IPS DF 6.9 (cell line): ENCODE results near the gene CCDC88C.
"Not testable (repeated sequence)": the region's sequence is repeated elsewhere in the genome, so short reads cannot be mapped to it uniquely, and the experiment has no call there.

Experiments
- DNase-seq: peaks from one replicate; pipeline ENCODE4 v3.0.0-alpha.2; 2013; ENCODE audit warnings: low read depth, low spot score
- H3K27ac ChIP-seq: one replicate; pipeline ENCODE4 v1.5.1; 2013; ENCODE audit warnings: low read length, control low read depth
- H3K27me3 ChIP-seq: 2 replicates; pipeline ENCODE4 v1.6.1; 2013; ENCODE audit warnings: mild to moderate bottlenecking, low read length; ENCODE audit not compliant: control insufficient read depth, insufficient read depth
- H3K36me3 ChIP-seq: 2 replicates; pipeline ENCODE4 v1.6.1; 2013; ENCODE audit warnings: low read length; ENCODE audit not compliant: control insufficient read depth, insufficient read depth
- H3K4me1 ChIP-seq: 2 replicates; pipeline ENCODE4 v1.6.1; 2013; ENCODE audit warnings: low read length; ENCODE audit not compliant: control insufficient read depth, insufficient read depth
- H3K4me3 ChIP-seq: 2 replicates; pipeline ENCODE4 v1.5.1; 2013; ENCODE audit warnings: mild to moderate bottlenecking, low read length
- H3K9me3 ChIP-seq: 2 replicates; pipeline ENCODE4 v1.6.1; 2013; ENCODE audit warnings: low read length, inconsistent platforms; ENCODE audit not compliant: control insufficient read depth, insufficient read depth
- WGBS: extraction: QIAGEN DNeasy Blood & Tissue Kit; methylation state at CpG from one replicate; pipeline ENCODE4 v1.1.7; 2013; ENCODE audit warnings: mixed read lengths, missing lambda C conversion rate; ENCODE audit not compliant: insufficient read length, insufficient coverage; 5-methylcytosine and 5-hydroxymethylcytosine counted together

Gene CCDC88C

GRCh38 chr14:91439345-91439744, 21.7 kb upstream of the CCDC88C start:
- H3K9me3 ChIP-seq: peaks cover 8% of the 10 kb centered on the region
- WGBS: no CpG with 5 or more reads among the region's 1 CpG

GRCh38 chr14:91438845-91439244, 21.2 kb upstream of the CCDC88C start:
- peaks cover 8% of the 10 kb centered on the region for H3K9me3 ChIP-seq
- no peaks in the 10 kb centered on the region for H3K4me1 ChIP-seq

More at GRCh38 chr14:91439345-91439744, 21.7 kb upstream of the CCDC88C start:
- Histone ChIP-seq H3K4me1 (no peaks in the 10 kb centered on the region), H3K27ac (no peak overlapping the region), H3K27me3 (no peaks in the 10 kb centered on the region), H3K36me3 (no peaks in the 10 kb centered on the region), H3K4me3 (no peak overlapping the region)
- no peak for DNase-seq

GRCh38 chr14:91436266-91436665, 18.6 kb upstream of the CCDC88C start:
- not testable (repeated sequence) for H3K27me3 ChIP-seq, H3K36me3 ChIP-seq, DNase-seq, H3K4me1 ChIP-seq, H3K4me3 ChIP-seq, H3K27ac ChIP-seq, H3K9me3 ChIP-seq
- no CpG with 5 or more reads among the region's 16 CpGs for WGBS

More at GRCh38 chr14:91438845-91439244, 21.2 kb upstream of the CCDC88C start:
- H3K4me3 ChIP-seq: no peak overlapping the region
- H3K36me3 ChIP-seq: no peaks in the 10 kb centered on the region
- H3K27ac ChIP-seq: no peak overlapping the region
- DNase-seq: no peak
- no peaks in the 10 kb centered on the region for H3K27me3 ChIP-seq

- Histone ChIP-seq H3K36me3 (no peaks in the 10 kb centered on the region), H3K27me3 (no peaks in the 10 kb centered on the region), H3K4me1 (no peaks in the 10 kb centered on the region), H3K4me3 (no peak overlapping the region), H3K9me3 (no peaks in the 10 kb centered on the region), H3K27ac (no peak overlapping the region)
- WGBS: no CpG with 5 or more reads among the region's 3 CpGs
- DNase-seq: no peak
Measured at GRCh38 chr14:91429385-91429784, 11.8 kb upstream of the CCDC88C start.

- DNase-seq, H3K9me3 ChIP-seq, H3K36me3 ChIP-seq, H3K27me3 ChIP-seq, H3K4me3 ChIP-seq, H3K4me1 ChIP-seq, H3K27ac ChIP-seq: not testable (repeated sequence)
- no CpG with 5 or more reads among the region's 1 CpG for WGBS
Measured at GRCh38 chr14:91428931-91429330, 11.3 kb upstream of the CCDC88C start.

GRCh38 chr14:91425531-91425944, 7.9 kb upstream of the CCDC88C start:
- not testable (repeated sequence) for DNase-seq, H3K4me3 ChIP-seq, H3K36me3 ChIP-seq, H3K9me3 ChIP-seq, H3K27me3 ChIP-seq, H3K4me1 ChIP-seq, H3K27ac ChIP-seq
- no CpG with 5 or more reads among the region's 9 CpGs for WGBS

- no CpG with 5 or more reads among the region's 9 CpGs for WGBS
- Histone ChIP-seq H3K9me3 (no peaks in the 10 kb centered on the region), H3K36me3 (no peaks in the 10 kb centered on the region), H3K27ac (no peak overlapping the region), H3K4me1 (no peaks in the 10 kb centered on the region), H3K4me3 (no peak overlapping the region), H3K27me3 (no peaks in the 10 kb centered on the region)
- DNase-seq: no peak
Measured at GRCh38 chr14:91424813-91425530, 7.4 kb upstream of the CCDC88C start.

- H3K4me1 ChIP-seq: peaks cover 4% of the 10 kb centered on the region
- no peak overlapping the region for H3K4me3 ChIP-seq
- no CpG with 5 or more reads among the region's 2 CpGs for WGBS
- no peaks in the 10 kb centered on the region for H3K9me3 ChIP-seq
- no peak for DNase-seq
- no peaks in the 10 kb centered on the region for H3K36me3 ChIP-seq
- no peak overlapping the region for H3K27ac ChIP-seq
- no peaks in the 10 kb centered on the region for H3K27me3 ChIP-seq
Measured at GRCh38 chr14:91420686-91421085, 3.1 kb upstream of the CCDC88C start.

- Histone ChIP-seq H3K4me1 (peaks cover 5% of the 10 kb centered on the region), H3K4me3 (no peak overlapping the region), H3K36me3 (no peaks in the 10 kb centered on the region), H3K9me3 (no peaks in the 10 kb centered on the region), H3K27ac (no peak overlapping the region), H3K27me3 (no peaks in the 10 kb centered on the region)
- WGBS: no CpG with 5 or more reads among the region's 3 CpGs
- DNase-seq: no peak
Measured at GRCh38 chr14:91419451-91419850, 1.8 kb upstream of the CCDC88C start.

- no peak for DNase-seq
- Histone ChIP-seq H3K27ac (no peak overlapping the region), H3K4me1 (peaks cover 8% of the 10 kb centered on the region), H3K36me3 (no peaks in the 10 kb centered on the region), H3K4me3 (no peak overlapping the region), H3K9me3 (no peaks in the 10 kb centered on the region), H3K27me3 (no peaks in the 10 kb centered on the region)
- no CpG with 5 or more reads among the region's 12 CpGs for WGBS
Measured at GRCh38 chr14:91419044-91419397, 1.4 kb upstream of the CCDC88C start.

- no peak for DNase-seq
Measured at GRCh38 chr14:91418387-91419043, 895 bp upstream of the CCDC88C start.

More at GRCh38 chr14:91418387-91419043, 895 bp upstream of the CCDC88C start:
- Histone ChIP-seq H3K4me3 (peak overlapping the region; percentile 85; the same call in 1 of the 2 replicates), H3K4me1 (peaks cover 11% of the 10 kb centered on the region), H3K27ac (no peak overlapping the region), H3K27me3 (no peaks in the 10 kb centered on the region), H3K9me3 (no peaks in the 10 kb centered on the region), H3K36me3 (no peaks in the 10 kb centered on the region)
- no CpG with 5 or more reads among the region's 42 CpGs for WGBS
